A549 (cell line): ENCODE measurements around the gene OCSTAMP.

ENCODE experiments used
- EHMT2 ChIP-seq: fragments of 200-600 bp; sonication (generic); IDR thresholded peaks from 2 replicates; pipeline ENCODE4 v1.6.1; 2016; ENCODE audit warnings: antibody characterized with exemption, low read depth, mild to moderate bottlenecking, moderate library complexity
- EP300 ChIP-seq, 2 experiments: fragments of >200 bp; sonication (Bioruptor Twin); formaldehyde crosslinking; IDR thresholded peaks; 2 replicates in 1 of 2; 3 replicates in 1 of 2; pipeline ENCODE4 v1.6.1; 2016 to 2017
- NR3C1 ChIP-seq: fragments of >200 bp; sonication (Bioruptor Twin); formaldehyde crosslinking; IDR thresholded peaks from 3 replicates; pipeline ENCODE4 v1.6.1; 2017
- POLR2A ChIP-seq: IDR thresholded peaks from 2 replicates; pipeline ENCODE4 v1.6.1; 2012; ENCODE audit warnings: mild to moderate bottlenecking, low read length
- RAD21 ChIP-seq, 2 experiments: fragments of >200 bp in 1 of 2; sonication (Bioruptor Twin) in 1 of 2; formaldehyde crosslinking in 1 of 2; IDR thresholded peaks in 1 of 2; conservative IDR thresholded peaks in 1 of 2; 2 replicates in 1 of 2; 3 replicates in 1 of 2; pipeline ENCODE4 v1.6.1; 2012 to 2018; ENCODE audit warnings: inconsistent platforms in 1 of 2
- SMC3 ChIP-seq: fragments of >200 bp; sonication (Bioruptor Twin); formaldehyde crosslinking; IDR thresholded peaks from 3 replicates; pipeline ENCODE4 v1.6.1; 2018; ENCODE audit warnings: inconsistent platforms
- TP53 ChIP-seq: fragments of 250-450 bp; sonication (Bioruptor Pico); IDR thresholded peaks from 2 replicates; pipeline ENCODE4 v1.5.0; 2021; ENCODE audit warnings: mild to moderate bottlenecking, moderate library complexity
- ZFP36 ChIP-seq: fragments of 450-650 bp; IDR thresholded peaks from 2 replicates; pipeline ENCODE4 v1.6.1; 2014; ENCODE audit warnings: borderline replicate concordance; ENCODE audit not compliant: partially characterized antibody
- TF ChIP-seq, protein P1 (sequence below): fragments of >200 bp; sonication (Bioruptor Twin); formaldehyde crosslinking; IDR thresholded peaks from 3 replicates; pipeline ENCODE4 v1.5.1; 2016
- TF ChIP-seq, protein P2 (sequence below): IDR thresholded peaks from 2 replicates; pipeline ENCODE4 v1.6.1; 2012
- TF ChIP-seq, protein P3 (sequence below): fragments of 200-600 bp; sonication (generic); IDR thresholded peaks from 2 replicates; pipeline ENCODE4 v1.6.1; 2016; ENCODE audit warnings: antibody characterized with exemption, mild to moderate bottlenecking, moderate library complexity
- TF ChIP-seq, protein P4 (sequence below): fragments of >200 bp; sonication (Bioruptor Twin); formaldehyde crosslinking; IDR thresholded peaks from 3 replicates; pipeline ENCODE4 v1.6.1; 2016
- TF ChIP-seq, protein P5 (sequence below): fragments of 150-350 bp; IDR thresholded peaks from 2 replicates; pipeline ENCODE4 v1.6.1; 2014; ENCODE audit warnings: low read depth, mild to moderate bottlenecking, low read length

DNA sequence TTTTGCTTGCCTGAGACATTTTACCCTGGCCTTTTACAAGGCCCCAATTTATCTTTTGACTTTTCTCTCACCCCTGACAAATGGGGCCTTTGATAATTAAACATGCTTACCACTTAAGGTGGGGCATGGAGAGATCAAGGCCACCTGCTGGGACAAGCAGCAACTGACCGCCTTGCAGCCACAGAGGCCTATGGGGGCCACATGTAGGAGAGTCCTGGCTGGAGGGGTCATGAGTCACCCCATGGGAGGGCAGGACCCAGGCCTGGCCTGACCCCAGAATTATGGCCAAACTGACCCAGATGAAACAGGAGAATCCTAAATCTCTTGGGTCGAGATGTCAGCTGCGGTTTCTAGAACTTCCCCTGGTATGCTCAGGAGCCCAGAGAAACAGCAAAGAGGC is 8.5 kb upstream of the OCSTAMP start:
- TF ChIP-seq, protein P1, sequence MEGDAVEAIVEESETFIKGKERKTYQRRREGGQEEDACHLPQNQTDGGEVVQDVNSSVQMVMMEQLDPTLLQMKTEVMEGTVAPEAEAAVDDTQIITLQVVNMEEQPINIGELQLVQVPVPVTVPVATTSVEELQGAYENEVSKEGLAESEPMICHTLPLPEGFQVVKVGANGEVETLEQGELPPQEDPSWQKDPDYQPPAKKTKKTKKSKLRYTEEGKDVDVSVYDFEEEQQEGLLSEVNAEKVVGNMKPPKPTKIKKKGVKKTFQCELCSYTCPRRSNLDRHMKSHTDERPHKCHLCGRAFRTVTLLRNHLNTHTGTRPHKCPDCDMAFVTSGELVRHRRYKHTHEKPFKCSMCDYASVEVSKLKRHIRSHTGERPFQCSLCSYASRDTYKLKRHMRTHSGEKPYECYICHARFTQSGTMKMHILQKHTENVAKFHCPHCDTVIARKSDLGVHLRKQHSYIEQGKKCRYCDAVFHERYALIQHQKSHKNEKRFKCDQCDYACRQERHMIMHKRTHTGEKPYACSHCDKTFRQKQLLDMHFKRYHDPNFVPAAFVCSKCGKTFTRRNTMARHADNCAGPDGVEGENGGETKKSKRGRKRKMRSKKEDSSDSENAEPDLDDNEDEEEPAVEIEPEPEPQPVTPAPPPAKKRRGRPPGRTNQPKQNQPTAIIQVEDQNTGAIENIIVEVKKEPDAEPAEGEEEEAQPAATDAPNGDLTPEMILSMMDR: no peak
- TF ChIP-seq, protein P2, sequence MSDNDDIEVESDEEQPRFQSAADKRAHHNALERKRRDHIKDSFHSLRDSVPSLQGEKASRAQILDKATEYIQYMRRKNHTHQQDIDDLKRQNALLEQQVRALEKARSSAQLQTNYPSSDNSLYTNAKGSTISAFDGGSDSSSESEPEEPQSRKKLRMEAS: no peak
- TF ChIP-seq POLR2A (no peak), ZFP36 (no peak), RAD21 (conservative IDR thresholded peaks at IDR 0.05 in 1 of 2, IDR thresholded peaks at IDR 0.05 in 1 of 2) (no peak), EHMT2 (no peak), EP300 (IDR thresholded peaks at IDR 0.05) (no peak), NR3C1 (no peak), SMC3 (no peak), TP53 (CRISPR knock-in tag) (no peak)
- TF ChIP-seq, protein P3, sequence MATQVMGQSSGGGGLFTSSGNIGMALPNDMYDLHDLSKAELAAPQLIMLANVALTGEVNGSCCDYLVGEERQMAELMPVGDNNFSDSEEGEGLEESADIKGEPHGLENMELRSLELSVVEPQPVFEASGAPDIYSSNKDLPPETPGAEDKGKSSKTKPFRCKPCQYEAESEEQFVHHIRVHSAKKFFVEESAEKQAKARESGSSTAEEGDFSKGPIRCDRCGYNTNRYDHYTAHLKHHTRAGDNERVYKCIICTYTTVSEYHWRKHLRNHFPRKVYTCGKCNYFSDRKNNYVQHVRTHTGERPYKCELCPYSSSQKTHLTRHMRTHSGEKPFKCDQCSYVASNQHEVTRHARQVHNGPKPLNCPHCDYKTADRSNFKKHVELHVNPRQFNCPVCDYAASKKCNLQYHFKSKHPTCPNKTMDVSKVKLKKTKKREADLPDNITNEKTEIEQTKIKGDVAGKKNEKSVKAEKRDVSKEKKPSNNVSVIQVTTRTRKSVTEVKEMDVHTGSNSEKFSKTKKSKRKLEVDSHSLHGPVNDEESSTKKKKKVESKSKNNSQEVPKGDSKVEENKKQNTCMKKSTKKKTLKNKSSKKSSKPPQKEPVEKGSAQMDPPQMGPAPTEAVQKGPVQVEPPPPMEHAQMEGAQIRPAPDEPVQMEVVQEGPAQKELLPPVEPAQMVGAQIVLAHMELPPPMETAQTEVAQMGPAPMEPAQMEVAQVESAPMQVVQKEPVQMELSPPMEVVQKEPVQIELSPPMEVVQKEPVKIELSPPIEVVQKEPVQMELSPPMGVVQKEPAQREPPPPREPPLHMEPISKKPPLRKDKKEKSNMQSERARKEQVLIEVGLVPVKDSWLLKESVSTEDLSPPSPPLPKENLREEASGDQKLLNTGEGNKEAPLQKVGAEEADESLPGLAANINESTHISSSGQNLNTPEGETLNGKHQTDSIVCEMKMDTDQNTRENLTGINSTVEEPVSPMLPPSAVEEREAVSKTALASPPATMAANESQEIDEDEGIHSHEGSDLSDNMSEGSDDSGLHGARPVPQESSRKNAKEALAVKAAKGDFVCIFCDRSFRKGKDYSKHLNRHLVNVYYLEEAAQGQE: no peak
- TF ChIP-seq, protein P4, sequence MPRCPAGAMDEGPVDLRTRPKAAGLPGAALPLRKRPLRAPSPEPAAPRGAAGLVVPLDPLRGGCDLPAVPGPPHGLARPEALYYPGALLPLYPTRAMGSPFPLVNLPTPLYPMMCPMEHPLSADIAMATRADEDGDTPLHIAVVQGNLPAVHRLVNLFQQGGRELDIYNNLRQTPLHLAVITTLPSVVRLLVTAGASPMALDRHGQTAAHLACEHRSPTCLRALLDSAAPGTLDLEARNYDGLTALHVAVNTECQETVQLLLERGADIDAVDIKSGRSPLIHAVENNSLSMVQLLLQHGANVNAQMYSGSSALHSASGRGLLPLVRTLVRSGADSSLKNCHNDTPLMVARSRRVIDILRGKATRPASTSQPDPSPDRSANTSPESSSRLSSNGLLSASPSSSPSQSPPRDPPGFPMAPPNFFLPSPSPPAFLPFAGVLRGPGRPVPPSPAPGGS: no peak
- TF ChIP-seq, protein P5, sequence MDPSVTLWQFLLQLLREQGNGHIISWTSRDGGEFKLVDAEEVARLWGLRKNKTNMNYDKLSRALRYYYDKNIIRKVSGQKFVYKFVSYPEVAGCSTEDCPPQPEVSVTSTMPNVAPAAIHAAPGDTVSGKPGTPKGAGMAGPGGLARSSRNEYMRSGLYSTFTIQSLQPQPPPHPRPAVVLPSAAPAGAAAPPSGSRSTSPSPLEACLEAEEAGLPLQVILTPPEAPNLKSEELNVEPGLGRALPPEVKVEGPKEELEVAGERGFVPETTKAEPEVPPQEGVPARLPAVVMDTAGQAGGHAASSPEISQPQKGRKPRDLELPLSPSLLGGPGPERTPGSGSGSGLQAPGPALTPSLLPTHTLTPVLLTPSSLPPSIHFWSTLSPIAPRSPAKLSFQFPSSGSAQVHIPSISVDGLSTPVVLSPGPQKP: no peak
